ENCODE measurements around the gene CCDC83.

GRCh38 chr11:85914425-85914824, 59.2 kb downstream of the CCDC83 start:
- TF ChIP-seq GATA2 (IDR thresholded peaks at IDR 0.05; ENCODE audit: low read depth, low read length) (no peak), GATA3 (IDR thresholded peaks at IDR 0.05; ENCODE audit: low read depth, low read length) (no peak)
